Fibroblast of villous mesenchyme (primary cell): Measurements from ENCODE around the gene COL11A1. TPM values are rescaled to one million over a fixed set of nuclear protein-coding genes. Genes with fewer than 3 reads are reported as not detected.
A peak's percentile ranks its signal among the peaks of the same experiment; 100 is the strongest.

Experiments used
- DNase-seq: peaks from one replicate; pipeline ENCODE4 v3.0.0-alpha.2; 2010; ENCODE audit warnings: low read depth
- H3K4me3 ChIP-seq: 2 replicates; pipeline ENCODE4 v1.5.1; 2011; ENCODE audit warnings: low read depth, mild to moderate bottlenecking, low read length
- CTCF ChIP-seq: IDR thresholded peaks from 2 replicates; pipeline ENCODE4 v1.5.1; 2012; ENCODE audit warnings: low read depth, mild to moderate bottlenecking, low read length; ENCODE audit not compliant: insufficient read depth
- total RNA-seq: library from RNA; depleted of rRNA; stranded (reverse); fragments of >200 nt; gene quantifications from 2 replicates; pipeline ENCODE4 v1.2.3, GENCODE V29; 2012

Gene COL11A1
- total RNA-seq, 1 donor: 18.6 TPM

DNA sequence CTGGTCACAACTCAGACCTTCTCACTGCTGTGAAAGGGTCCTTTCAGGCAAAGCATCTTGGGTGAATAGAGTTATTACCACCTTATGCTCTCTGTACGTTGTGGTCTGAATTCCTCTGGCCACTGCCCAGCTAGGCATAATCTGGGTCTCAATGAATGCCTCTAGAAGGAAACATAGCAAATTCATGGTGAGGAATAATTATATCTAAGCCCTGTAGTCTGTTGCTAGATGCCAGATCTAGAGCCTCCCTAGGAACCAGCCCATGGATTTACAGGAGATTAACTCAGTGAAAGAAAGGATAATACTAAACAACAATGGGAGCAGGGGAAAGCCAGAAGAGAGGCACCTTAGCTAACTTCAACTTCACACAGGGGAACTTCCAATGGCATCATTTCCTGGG is 2.4 kb upstream of the COL11A1 start:
- no peak overlapping the region for H3K4me3 ChIP-seq
- TF ChIP-seq CTCF: no peak
- DNase-seq: no peak

DNA sequence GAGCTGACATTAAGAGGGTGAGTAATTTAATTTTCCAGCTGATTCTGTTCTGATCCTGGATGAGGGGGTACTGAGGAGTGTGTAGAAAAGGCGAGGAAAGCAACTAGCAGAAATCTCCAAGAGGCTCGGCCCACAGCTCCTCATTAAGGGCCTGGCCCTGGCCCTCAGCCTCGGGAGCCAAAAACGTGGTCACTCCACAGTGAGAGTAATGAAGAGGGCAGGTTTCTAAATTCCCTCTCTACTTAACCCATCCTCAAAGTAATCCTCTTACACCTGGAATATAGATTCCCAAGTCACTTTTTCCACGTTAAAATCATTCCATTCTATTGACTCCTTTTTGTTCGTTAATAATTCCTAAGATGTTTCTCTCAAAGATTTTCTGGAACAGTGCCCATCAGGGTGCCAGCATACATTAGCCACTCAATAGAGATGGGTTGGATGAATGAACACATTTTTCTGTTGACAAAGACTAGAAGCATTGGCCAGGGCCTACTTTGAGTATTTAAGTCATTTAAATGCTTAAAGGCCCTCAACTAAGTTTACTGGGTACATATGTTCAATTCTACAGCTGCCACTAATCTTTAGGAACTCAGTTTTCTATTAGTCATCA is 1.1 kb upstream of the COL11A1 start:
- no peak for TF ChIP-seq CTCF
- no peak overlapping the region for H3K4me3 ChIP-seq
- no peak for DNase-seq

DNA sequence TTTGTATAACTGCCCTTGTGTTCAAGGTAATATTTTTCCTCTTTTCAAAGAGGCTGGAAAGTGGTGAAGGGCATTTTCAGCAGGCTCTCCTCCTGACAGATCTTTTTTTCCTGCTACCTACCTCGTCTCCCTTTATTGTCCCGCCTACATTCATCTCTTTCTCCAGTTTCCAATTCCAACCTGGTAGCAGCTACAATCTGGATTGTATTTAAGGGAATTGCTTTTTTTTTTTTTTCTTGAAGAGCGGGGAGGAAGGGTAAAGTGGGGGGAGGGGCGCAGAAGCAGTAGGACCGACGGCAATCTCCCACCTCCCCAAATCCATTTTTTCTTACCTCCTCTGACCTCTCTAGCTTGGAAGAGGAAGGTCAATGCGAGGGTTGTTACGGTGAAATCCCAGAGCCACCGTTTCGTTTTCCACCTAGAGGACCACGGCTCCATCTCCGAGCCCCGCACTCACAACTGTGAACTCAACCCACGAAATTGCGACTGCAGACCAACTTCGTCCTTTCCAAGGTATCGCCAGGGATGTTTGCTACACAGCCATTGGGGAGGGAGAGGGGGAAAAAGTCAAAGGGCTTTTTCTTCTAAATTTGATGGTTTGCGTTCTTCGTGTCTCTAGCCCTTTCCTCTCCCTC is 464 bp downstream of the COL11A1 start:
- no peak for DNase-seq
- peak overlapping the region; percentile 60 for H3K4me3 ChIP-seq
- no peak for TF ChIP-seq CTCF

- H3K4me3 ChIP-seq: peak overlapping the region; percentile 60
- DNase-seq: peak; percentile 40
- TF ChIP-seq CTCF: peak; percentile 46
Observed at GRCh38 chr1:103106426-103107341, 1.6 kb downstream of the COL11A1 start.

GRCh38 chr1:103101399-103101798 is 6.9 kb downstream of the COL11A1 start:
- no peak for DNase-seq
- H3K4me3 ChIP-seq: no peak overlapping the region
- TF ChIP-seq CTCF: no peak

DNA sequence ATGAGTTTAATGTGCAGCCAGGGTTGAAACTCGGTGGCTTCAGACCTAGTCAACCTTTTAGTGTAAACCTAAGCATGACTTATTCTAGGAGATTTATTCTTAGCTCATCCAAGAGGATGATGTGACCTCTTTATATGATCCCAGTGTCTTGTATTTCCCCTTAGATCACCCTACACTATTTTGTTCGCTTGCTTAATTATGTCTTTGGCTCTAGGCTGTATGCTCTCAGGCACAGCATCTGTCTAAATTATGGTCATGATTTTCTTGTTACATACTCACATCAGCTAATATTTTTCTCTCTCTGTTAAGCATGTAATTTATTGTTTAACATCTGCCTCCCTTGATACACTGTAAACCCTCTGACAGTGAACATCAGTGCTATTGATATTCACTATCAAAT is 19.1 kb downstream of the COL11A1 start:
- no peak for TF ChIP-seq CTCF
- DNase-seq: no peak
- no peak overlapping the region for H3K4me3 ChIP-seq
